K562 (cell line): ENCODE data around the gene DDX46. TPM values are rescaled to one million over a fixed set of nuclear protein-coding genes. Genes with fewer than 3 reads are reported as not detected.

Source experiments
- ATAC-seq: fragments of 200-7000 bp; cut with Tn5 transposase; 3 replicates; pipeline ENCODE4 v1.9.1; 2020; ENCODE audit warnings: moderate library complexity
- BruUV-seq: library from RNA; stranded (reverse); fragments of 400-500 nt; replicated peaks from 2 replicates; lab custom pipeline; 2021; lab: Mats Ljungman, UMichigan
- CTCF ChIA-PET: fragments of 300-600 bp; formaldehyde crosslinking; extraction: SDS; loops from one replicate; lab custom pipeline; 2021; ENCODE audit warnings: low intra/inter-chr PET ratio; lab: Yijun Ruan, JAX
- POLR2A ChIA-PET: fragments of 300-600, 350-650 bp; sonication (Branson Sonifier 250); formaldehyde crosslinking; extraction: SDS; loops from one replicate; lab custom pipeline; 2021; ENCODE audit warnings: antibody characterized with exemption, inconsistent platforms; lab: Yijun Ruan, JAX
- DNase-seq, 4 experiments: peaks; one replicate each; pipeline versions ENCODE4 v3.0.0 to v3.0.0-alpha.2; 2011 to 2018; ENCODE audit warnings: low spot score in 3 of 4, mixed read lengths in 3 of 4; ENCODE audit errors: extremely low read depth in 1 of 4
- FAIRE-seq: peaks from 2 replicates; lab custom pipeline; 2011; peaks lifted over from hg19 to GRCh38; lab: Jason Lieb, UNC
- H2AFZ ChIP-seq: 2 replicates; pipeline ENCODE4 v1.6.0; 2011; ENCODE audit warnings: low read depth, low read length, control low read depth, inconsistent platforms
- H3K27ac ChIP-seq: fragments of 200-600 bp; 3 replicates; pipeline ENCODE4 v1.8.0; 2011; ENCODE audit warnings: low read depth, mild to moderate bottlenecking, control low read depth, inconsistent platforms, low read length, moderate library complexity, mixed read lengths; ENCODE audit errors: extremely low read depth
- H3K27me3 ChIP-seq, 2 experiments: fragments of 300-600 bp in 1 of 2; 2 replicates in 1 of 2; 3 replicates in 1 of 2; pipeline versions ENCODE4 v1.6.0 to v1.8.0; 2011; ENCODE audit warnings: inconsistent platforms in 2 of 2, low read length in 2 of 2, mild to moderate bottlenecking in 1 of 2, mixed read lengths in 1 of 2, moderate library complexity in 1 of 2; ENCODE audit not compliant: control insufficient read depth in 2 of 2, insufficient read depth in 2 of 2
- H3K36me3 ChIP-seq: fragments of 300-600 bp; 3 replicates; pipeline ENCODE4 v1.8.0; 2011; ENCODE audit warnings: mild to moderate bottlenecking, low read length, inconsistent platforms; ENCODE audit not compliant: control insufficient read depth, insufficient read depth
- H3K4me1 ChIP-seq, 2 experiments: fragments of 200-600 bp in 1 of 2; replicated peaks in 1 of 2; 2 replicates in 1 of 2; 3 replicates in 1 of 2; pipeline versions ENCODE4 v1.5.1 to v1.8.0; 2011; ENCODE audit warnings: inconsistent platforms in 2 of 2, low read length in 2 of 2, mild to moderate bottlenecking in 1 of 2, mixed read lengths in 1 of 2, moderate library complexity in 1 of 2; ENCODE audit not compliant: control insufficient read depth in 2 of 2, insufficient read depth in 2 of 2
- H3K4me2 ChIP-seq: 2 replicates; pipeline ENCODE4 v1.6.1; 2011; ENCODE audit warnings: low read length, control low read depth, inconsistent platforms, mixed read lengths; ENCODE audit not compliant: insufficient read depth
- H3K4me3 ChIP-seq: fragments of 200-600 bp; sonication (generic), shearing (Covaris generic); 2 replicates; pipeline ENCODE4 v1.5.1; 2016; ENCODE audit warnings: control low read depth, inconsistent platforms
- H3K79me2 ChIP-seq: fragments of 200-600 bp; 3 replicates; pipeline ENCODE4 v1.8.0; 2011; ENCODE audit warnings: low read length, inconsistent platforms; ENCODE audit not compliant: control insufficient read depth, insufficient read depth
- H3K9ac ChIP-seq, 2 experiments: 2 replicates each; pipeline versions ENCODE4 v1.6.0 to v1.6.1; 2011; ENCODE audit warnings: low read depth in 2 of 2, low read length in 2 of 2, control low read depth in 1 of 2, inconsistent platforms in 1 of 2, mild to moderate bottlenecking in 1 of 2, mixed read lengths in 1 of 2; ENCODE audit not compliant: insufficient read depth in 1 of 2
- H3K9me1 ChIP-seq: one replicate; pipeline ENCODE4 v1.6.0; 2011; ENCODE audit warnings: inconsistent platforms, mild to moderate bottlenecking, low read length, moderate library complexity; ENCODE audit not compliant: control insufficient read depth, insufficient read depth
- H3K9me3 ChIP-seq: replicated peaks from 2 replicates; pipeline ENCODE4 v1.5.1; 2011; ENCODE audit warnings: low read depth, low read length, inconsistent platforms; ENCODE audit not compliant: control insufficient read depth, insufficient read depth
- H4K20me1 ChIP-seq: replicated peaks from 2 replicates; pipeline ENCODE4 v1.6.1; 2011; ENCODE audit warnings: low read length, inconsistent platforms, mixed read lengths; ENCODE audit not compliant: control insufficient read depth, insufficient read depth
- ASH1L ChIP-seq: fragments of 450-650 bp; IDR thresholded peaks from 2 replicates; pipeline ENCODE4 v1.6.1; 2018; ENCODE audit warnings: borderline replicate concordance, mild to moderate bottlenecking, low read depth; ENCODE audit not compliant: partially characterized antibody
- CBFA2T2 ChIP-seq: fragments of 450-650 bp; conservative IDR thresholded peaks from 2 replicates; pipeline ENCODE4 v1.6.1; 2017; ENCODE audit warnings: mild to moderate bottlenecking
- CBX3 ChIP-seq, 2 experiments: IDR thresholded peaks; 1 replicate in 1 of 2; 2 replicates in 1 of 2; pipeline ENCODE4 v1.6.1; 2012; ENCODE audit warnings: inconsistent platforms in 2 of 2, low read length in 2 of 2, borderline replicate concordance in 1 of 2, control low read depth in 1 of 2
- EHMT2 ChIP-seq: fragments of 450-650 bp; IDR thresholded peaks from 2 replicates; pipeline ENCODE4 v1.6.1; 2018; ENCODE audit warnings: antibody characterized with exemption
- ZNF584 ChIP-seq: fragments of 200-800 bp; sonication (Bioruptor generic); IDR thresholded peaks from 2 replicates; pipeline ENCODE4 v1.6.1; 2016; ENCODE audit warnings: low read depth, mild to moderate bottlenecking, missing genetic modification characterization, missing compliant biosample characterization
- WGBS: fragments of 100-300 bp; shearing (Covaris generic); methylation state at CpG from one replicate; pipeline ENCODE4 v1.1.6; 2016; ENCODE audit warnings: low coverage, mixed read lengths; ENCODE audit not compliant: insufficient coverage; ENCODE audit errors: missing lambda C conversion rate; 5-methylcytosine and 5-hydroxymethylcytosine counted together
- in situ Hi-C: fragments of 300-500 bp; cut with MboI; formaldehyde crosslinking; loops from 4 replicates; pipeline ENCODE4 v1.15.0; 2018; ENCODE audit warnings: inconsistent platforms, mixed read lengths
- intact Hi-C: fragments of 100-400 bp; cut with micrococcal nuclease; formaldehyde crosslinking; loops from 2 replicates; pipeline ENCODE4 v1.14.2; 2022
- polyA plus RNA-seq, 8 experiments: library from polyadenylated mRNA; depleted of rRNA in 4 of 8; stranded (reverse) in 5 of 8; unstranded in 3 of 8; fragments of >200 nt; fragmentation: Nextera tagmentation in 2 of 8; fragmentation: Illumina TruSeq in 1 of 8; extraction: Ambion mirVana in 2 of 8; extraction: Trizol in 1 of 8; gene quantifications; 2 replicates each; pipeline versions ENCODE4 v1.2.1 to v1.2.3, GENCODE V29; 2011 to 2014; ENCODE audit warnings: inconsistent platforms in 1 of 8, missing spikeins in 1 of 8
- total RNA-seq, 7 experiments: library from RNA; depleted of rRNA in 6 of 7; stranded (reverse); fragments of >200 nt in 6 of 7; fragmentation: Illumina TruSeq in 2 of 7; extraction: Trizol in 2 of 7; gene quantifications; 2 replicates each; pipeline versions ENCODE4 v1.2.1 to v1.2.3, GENCODE V29; 2011 to 2021; ENCODE audit warnings: low replicate concordance in 1 of 7
- TF ChIP-seq, protein P1 (sequence below): fragments of 450-650 bp; formaldehyde crosslinking; IDR thresholded peaks from 2 replicates; pipeline ENCODE4 v1.4.0; 2020; ENCODE audit warnings: mild to moderate bottlenecking, moderate library complexity

The DDX46 gene
- total and polyA plus RNA-seq, 9 of the 15 experiments (the other 6 are each of a cell fraction or from before 2014, with no cell fraction given) = 26.2 to 99.0 (median 76.4) TPM

DNA sequence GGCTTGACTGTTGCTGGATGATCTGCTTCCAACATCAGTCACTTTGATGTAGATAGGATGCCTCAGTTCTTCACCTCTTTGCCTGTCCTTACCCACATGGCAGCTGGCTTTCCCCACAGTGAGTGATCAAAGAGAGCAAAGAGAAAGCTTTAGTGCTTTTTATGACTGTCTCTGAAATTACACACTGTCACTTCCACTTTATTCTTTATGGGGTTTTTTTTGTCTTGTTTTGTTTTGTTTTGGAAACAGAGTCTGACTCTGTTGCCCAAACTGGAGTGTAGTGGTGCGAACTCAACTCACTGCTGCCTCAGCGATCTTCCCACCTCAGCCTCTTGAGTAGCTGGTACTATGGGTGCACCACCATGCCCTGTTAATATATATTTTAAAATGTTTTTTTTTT is 54.8 kb downstream of the DDX46 start:
- H3K9me3 ChIP-seq = no peaks in the 10 kb centered on the region
- H3K27me3 ChIP-seq = no peaks in the 10 kb centered on the region
- no peak overlapping the region for H3K4me2 ChIP-seq
- no peaks in the 10 kb centered on the region for H3K79me2 ChIP-seq
- FAIRE-seq (no peak), DNase-seq (no peak), ATAC-seq (no peak)
- intact Hi-C loops = no loop called here
- TF ChIP-seq CBX3 (IDR thresholded peaks at IDR 0.05; ENCODE audit: borderline replicate concordance in 1 of 2, low read length in 2 of 2) = no peak
- TF ChIP-seq, protein P1, sequence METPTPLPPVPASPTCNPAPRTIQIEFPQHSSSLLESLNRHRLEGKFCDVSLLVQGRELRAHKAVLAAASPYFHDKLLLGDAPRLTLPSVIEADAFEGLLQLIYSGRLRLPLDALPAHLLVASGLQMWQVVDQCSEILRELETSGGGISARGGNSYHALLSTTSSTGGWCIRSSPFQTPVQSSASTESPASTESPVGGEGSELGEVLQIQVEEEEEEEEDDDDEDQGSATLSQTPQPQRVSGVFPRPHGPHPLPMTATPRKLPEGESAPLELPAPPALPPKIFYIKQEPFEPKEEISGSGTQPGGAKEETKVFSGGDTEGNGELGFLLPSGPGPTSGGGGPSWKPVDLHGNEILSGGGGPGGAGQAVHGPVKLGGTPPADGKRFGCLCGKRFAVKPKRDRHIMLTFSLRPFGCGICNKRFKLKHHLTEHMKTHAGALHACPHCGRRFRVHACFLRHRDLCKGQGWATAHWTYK (CRISPR knock-in tag) = no peak
- TF ChIP-seq ZNF584 (CRISPR knock-in tag) = no peak
- TF ChIP-seq CBFA2T2 = no peak
- no peak for TF ChIP-seq ASH1L
- no peak for TF ChIP-seq EHMT2
- in situ Hi-C loops = no loop called here
- no peaks in the 10 kb centered on the region for H3K9me1 ChIP-seq
- peaks cover 86% of the 10 kb centered on the region for H3K36me3 ChIP-seq
- H3K4me1 ChIP-seq = no peaks in the 10 kb centered on the region
- H2AFZ ChIP-seq = no peak overlapping the region
- H3K9ac ChIP-seq = no peak overlapping the region
- ChIA-PET POLR2A (no interaction called here), CTCF (no interaction called here)
- BruUV-seq = no TSS peak
- H4K20me1 ChIP-seq = no peaks in the 10 kb centered on the region
- H3K27ac ChIP-seq = no peak overlapping the region
- 96% methylated on average over 2 of the region's 2 CpGs for WGBS
- no peak overlapping the region for H3K4me3 ChIP-seq
